Peyer's patch (tissue), 4 donors: ENCODE measurements around the gene GHITM.
"Not testable (repeated sequence)": the region's sequence is repeated elsewhere in the genome, so short reads cannot be mapped to it uniquely, and the experiment has no call there.

Source experiments
- POLR2A ChIP-seq, 2 donors: fragments of 450-650 bp; IDR thresholded peaks; one replicate each; pipeline ENCODE4 v1.5.1; 2017; ENCODE audit warnings: antibody characterized with exemption in 2 of 2, mild to moderate bottlenecking in 2 of 2, moderate library complexity in 2 of 2
- TF ChIP-seq, protein P1 (sequence below), 6 experiments: fragments of 450-650 bp in 4 of 6; fragments of 200-600 bp in 2 of 6; sonication (generic) in 1 of 6; IDR thresholded peaks; one replicate each; pipeline ENCODE4 v1.5.1; 2017 to 2019; ENCODE audit warnings: antibody characterized with exemption in 6 of 6, mild to moderate bottlenecking in 3 of 6, moderate library complexity in 1 of 6

- TF ChIP-seq, protein P1, sequence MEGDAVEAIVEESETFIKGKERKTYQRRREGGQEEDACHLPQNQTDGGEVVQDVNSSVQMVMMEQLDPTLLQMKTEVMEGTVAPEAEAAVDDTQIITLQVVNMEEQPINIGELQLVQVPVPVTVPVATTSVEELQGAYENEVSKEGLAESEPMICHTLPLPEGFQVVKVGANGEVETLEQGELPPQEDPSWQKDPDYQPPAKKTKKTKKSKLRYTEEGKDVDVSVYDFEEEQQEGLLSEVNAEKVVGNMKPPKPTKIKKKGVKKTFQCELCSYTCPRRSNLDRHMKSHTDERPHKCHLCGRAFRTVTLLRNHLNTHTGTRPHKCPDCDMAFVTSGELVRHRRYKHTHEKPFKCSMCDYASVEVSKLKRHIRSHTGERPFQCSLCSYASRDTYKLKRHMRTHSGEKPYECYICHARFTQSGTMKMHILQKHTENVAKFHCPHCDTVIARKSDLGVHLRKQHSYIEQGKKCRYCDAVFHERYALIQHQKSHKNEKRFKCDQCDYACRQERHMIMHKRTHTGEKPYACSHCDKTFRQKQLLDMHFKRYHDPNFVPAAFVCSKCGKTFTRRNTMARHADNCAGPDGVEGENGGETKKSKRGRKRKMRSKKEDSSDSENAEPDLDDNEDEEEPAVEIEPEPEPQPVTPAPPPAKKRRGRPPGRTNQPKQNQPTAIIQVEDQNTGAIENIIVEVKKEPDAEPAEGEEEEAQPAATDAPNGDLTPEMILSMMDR (IDR thresholded peaks at IDR 0.05), result not testable (repeated sequence)
- TF ChIP-seq POLR2A (IDR thresholded peaks at IDR 0.05), result not testable (repeated sequence)
Observed at GRCh38 chr10:84168382-84168781, 29.1 kb downstream of the GHITM start.
